ENCODE measurements around the gene SYNDIG1. TPM values are rescaled to one million over a fixed set of nuclear protein-coding genes. Genes with fewer than 3 reads are reported as not detected.

SYNDIG1 gene
- total RNA-seq, 1 experiment from 2014 or later: not detected

GRCh38 chr20:24567508-24567907 lies 98.1 kb downstream of the SYNDIG1 start:
- Histone ChIP-seq H3K9me3 (ENCODE audit: control insufficient read depth, insufficient read depth, low read depth, low read length) (peaks cover 5% of the 10 kb centered on the region; the same call in 1 of the 2 replicates), H3K4me3 (ENCODE audit: low read depth in 2 of 2, low read length in 2 of 2) (no peak overlapping the region), H3K27ac (ENCODE audit: low read length) (no peak overlapping the region), H3K27me3 (ENCODE audit: control insufficient read depth, insufficient read depth, low read length) (no peaks in the 10 kb centered on the region; the same call in 1 of the 2 replicates), H3K4me1 (ENCODE audit: control insufficient read depth, insufficient read depth, low read length) (no peaks in the 10 kb centered on the region), H3K36me3 (ENCODE audit: control insufficient read depth, insufficient read depth, low read length) (no peaks in the 10 kb centered on the region)
- BruUV-seq (replicated peaks): no TSS peak
- in situ Hi-C loops (cut with HindIII; ENCODE audit: low pct_unique_long_range_greater_than_20kb, low sequenced_read_pairs): no loop called here
- ChIA-PET POLR2A (no interaction called here), CTCF (no interaction called here)
- TF ChIP-seq CTCF (IDR thresholded peaks at IDR 0.05): no peak
- no peak for TF ChIP-seq SIN3A (IDR thresholded peaks at IDR 0.05; ENCODE audit: borderline replicate concordance, insufficient read depth, low read depth, low read length)
- TF ChIP-seq POLR2AphosphoS5 (IDR thresholded peaks at IDR 0.05; ENCODE audit: low read depth, low read length): no peak
- TF ChIP-seq REST (IDR thresholded peaks at IDR 0.05; ENCODE audit: insufficient read depth in 1 of 2, low read depth in 2 of 2, low read length in 1 of 2): no peak
- no peak for TF ChIP-seq TCF7L2 (IDR thresholded peaks at IDR 0.05; ENCODE audit: low read depth, low read length)
- ATAC-seq (no peak), DNase-seq (ENCODE audit: low read depth, low spot score) (no peak)
- intact Hi-C loops (cut with micrococcal nuclease; ENCODE audit: unreplicated experiment): no loop called here

- Histone ChIP-seq H3K4me3 (ENCODE audit: low read depth in 2 of 2, low read length in 2 of 2) (no peak overlapping the region), H3K27ac (ENCODE audit: low read length) (no peak overlapping the region), H3K36me3 (ENCODE audit: control insufficient read depth, insufficient read depth, low read length) (no peaks in the 10 kb centered on the region), H3K9me3 (ENCODE audit: control insufficient read depth, insufficient read depth, low read depth, low read length) (no peaks in the 10 kb centered on the region), H3K4me1 (ENCODE audit: control insufficient read depth, insufficient read depth, low read length) (no peaks in the 10 kb centered on the region), H3K27me3 (ENCODE audit: control insufficient read depth, insufficient read depth, low read length) (no peaks in the 10 kb centered on the region; the same call in 1 of the 2 replicates)
- DNase-seq (ENCODE audit: low read depth, low spot score): no peak
- ChIA-PET POLR2A (no interaction called here), CTCF (no interaction called here)
- no TSS peak for BruUV-seq (replicated peaks)
- no peak for TF ChIP-seq CTCF (IDR thresholded peaks at IDR 0.05)
- TF ChIP-seq REST (IDR thresholded peaks at IDR 0.05; ENCODE audit: insufficient read depth in 1 of 2, low read depth in 2 of 2, low read length in 1 of 2): no peak
- in situ Hi-C loops (cut with HindIII; ENCODE audit: low pct_unique_long_range_greater_than_20kb, low sequenced_read_pairs): no loop called here
- intact Hi-C loops (cut with micrococcal nuclease; ENCODE audit: unreplicated experiment): no loop called here
- no peak for ATAC-seq
Observed at GRCh38 chr20:24568842-24569241, 99.4 kb downstream of the SYNDIG1 start.

All from Panc1 (cell line).